Measurements from ENCODE around the gene SORCS2.

SORCS2 gene

DNA sequence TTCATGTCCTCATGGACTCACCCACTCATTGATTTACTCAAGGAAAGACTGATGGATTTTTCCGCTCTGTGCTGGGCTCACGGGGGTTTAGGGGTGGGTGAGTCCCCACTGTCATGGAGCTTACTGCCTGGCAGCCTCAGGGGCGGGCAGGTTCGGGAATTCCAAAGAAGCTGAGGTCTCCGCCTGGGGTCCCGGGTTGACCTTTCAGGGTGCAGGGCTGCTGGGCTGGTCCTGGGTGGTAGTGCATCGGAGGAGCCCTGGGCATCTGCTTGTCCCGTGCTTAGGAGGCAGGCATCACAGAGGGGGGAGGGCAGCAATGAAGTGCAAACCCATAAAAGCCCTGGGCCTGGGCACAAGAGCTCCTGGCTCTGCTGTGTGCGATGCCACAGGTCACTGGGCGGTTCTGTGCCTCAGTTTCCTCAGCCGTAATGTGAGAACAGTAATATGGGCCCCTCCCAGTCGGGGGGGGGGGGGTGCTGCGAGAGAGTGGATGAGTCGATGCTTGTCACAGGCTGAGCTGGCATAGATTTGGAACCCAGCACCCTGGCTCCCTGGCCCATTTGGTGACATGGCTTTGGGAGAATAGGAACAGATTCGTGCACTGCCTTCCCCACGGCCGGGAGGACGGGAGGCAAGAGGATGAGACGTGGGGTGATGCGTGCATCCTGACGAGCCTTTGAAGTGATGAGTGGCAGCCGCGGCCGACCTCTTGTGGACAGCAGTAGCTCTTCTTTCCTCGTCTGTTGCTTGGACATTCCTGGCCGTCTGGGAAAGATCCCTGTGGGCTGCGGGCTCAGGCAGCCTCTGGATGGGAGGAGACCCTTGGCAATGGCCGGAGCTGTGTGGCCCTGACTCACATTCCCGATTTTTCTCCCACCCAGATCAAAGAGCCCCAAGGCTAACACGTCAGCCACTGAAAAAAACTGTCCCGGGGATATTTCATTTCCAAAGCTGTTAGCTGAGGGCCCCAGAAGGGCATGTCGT lies 200.4 kb downstream of the SORCS2 start:
- DNase-seq (ENCODE audit: low read depth, low spot score), result no peak

- no peak for DNase-seq (ENCODE audit: low read depth, low spot score)
These were observed 201.6 kb downstream of the SORCS2 start for GRCh38 chr4:7393601-7394575.

DNA sequence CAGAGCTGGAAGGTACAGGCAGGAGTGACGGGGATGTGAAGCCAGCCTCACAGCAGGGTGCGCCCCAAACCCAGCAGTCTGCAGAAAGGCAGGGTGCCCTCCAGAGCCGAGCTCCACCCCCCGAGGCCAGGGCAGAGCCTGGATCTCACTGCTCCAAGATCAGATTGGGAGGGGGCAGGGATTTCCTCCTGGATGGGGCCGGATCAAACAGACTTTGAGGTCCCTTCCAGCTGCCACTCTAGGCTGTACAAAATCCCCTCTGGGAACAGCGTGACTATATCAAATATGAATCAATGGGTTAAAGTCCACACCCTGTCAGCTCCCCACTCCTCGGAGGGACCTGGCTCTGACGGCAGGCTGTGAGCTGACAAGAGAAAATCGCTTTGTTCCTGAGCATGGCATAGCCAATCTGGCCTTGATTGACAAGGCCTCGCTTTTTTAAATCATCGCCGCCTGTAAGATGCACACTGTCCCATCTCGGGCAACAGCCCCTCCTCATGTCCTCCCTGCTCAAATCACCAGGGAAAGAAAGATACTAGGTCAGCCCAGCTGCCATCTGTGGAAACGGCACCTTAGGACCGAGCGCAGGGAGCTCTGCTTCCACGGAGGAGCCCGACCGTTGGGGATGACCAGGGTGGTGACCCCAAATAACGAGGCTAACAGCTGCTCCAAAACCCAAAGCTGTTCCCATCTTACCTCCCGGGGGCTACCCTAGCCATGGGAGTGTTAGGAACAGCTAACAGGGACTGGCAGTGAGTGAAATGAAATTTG lies 202.5 kb downstream of the SORCS2 start:
- DNase-seq (ENCODE audit: low read depth, low spot score), result no peak

DNA sequence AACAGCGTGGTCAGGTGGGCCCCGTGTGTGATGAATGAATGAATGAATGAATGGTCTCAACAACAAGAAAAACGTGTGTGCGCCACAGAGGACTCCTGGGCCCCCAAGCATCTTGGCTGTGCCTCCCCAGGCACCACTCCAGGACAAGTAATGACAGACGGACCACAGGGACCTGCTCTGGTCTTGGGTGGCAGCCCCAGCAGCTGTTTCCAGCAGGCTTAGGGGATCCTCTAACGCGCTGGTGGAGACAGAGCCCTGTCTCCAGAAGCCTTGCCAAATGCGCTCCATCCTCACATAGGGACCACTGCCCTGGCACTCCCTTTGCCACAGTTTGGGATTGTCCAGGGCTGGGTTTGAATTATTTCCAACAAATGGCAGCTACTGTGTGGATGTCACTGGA lies 203.3 kb downstream of the SORCS2 start:
- no peak for DNase-seq (ENCODE audit: low read depth, low spot score)

DNA sequence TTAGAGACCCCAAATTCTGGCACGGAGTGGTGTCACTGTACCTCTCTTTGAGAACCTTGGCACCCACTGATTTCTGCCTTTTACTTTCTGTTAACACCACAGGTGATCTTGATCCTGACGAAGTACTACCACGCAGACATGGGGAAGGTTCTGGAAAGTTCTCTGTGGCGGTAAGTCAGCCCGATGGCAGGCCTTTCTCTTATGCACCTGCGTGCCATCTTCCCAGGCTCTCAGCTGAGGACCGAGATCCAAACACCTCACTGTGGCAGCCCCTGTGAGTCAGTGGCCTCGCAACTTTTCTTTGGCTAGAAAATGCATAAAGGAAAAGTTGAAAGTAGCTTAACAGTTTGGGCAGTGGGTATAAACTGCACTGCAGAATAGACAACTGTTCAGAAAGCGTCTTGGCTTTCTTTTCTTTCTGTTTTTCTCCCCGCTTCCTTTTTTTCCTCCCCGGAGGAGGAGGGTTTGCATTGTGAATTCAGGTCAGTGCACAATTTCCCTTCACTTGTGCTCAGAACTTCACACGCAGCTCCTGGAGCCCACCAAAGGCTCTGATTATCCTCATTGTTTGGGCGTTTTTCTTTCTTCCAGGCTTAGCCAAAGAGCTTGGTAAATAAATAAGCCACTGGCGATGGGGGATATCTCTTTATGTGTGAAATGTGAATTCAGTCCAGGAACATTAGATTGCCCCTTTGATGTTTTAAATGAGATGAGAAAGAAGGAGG lies 204.0 kb downstream of the SORCS2 start:
- DNase-seq (ENCODE audit: low read depth, low spot score), result no peak

DNA sequence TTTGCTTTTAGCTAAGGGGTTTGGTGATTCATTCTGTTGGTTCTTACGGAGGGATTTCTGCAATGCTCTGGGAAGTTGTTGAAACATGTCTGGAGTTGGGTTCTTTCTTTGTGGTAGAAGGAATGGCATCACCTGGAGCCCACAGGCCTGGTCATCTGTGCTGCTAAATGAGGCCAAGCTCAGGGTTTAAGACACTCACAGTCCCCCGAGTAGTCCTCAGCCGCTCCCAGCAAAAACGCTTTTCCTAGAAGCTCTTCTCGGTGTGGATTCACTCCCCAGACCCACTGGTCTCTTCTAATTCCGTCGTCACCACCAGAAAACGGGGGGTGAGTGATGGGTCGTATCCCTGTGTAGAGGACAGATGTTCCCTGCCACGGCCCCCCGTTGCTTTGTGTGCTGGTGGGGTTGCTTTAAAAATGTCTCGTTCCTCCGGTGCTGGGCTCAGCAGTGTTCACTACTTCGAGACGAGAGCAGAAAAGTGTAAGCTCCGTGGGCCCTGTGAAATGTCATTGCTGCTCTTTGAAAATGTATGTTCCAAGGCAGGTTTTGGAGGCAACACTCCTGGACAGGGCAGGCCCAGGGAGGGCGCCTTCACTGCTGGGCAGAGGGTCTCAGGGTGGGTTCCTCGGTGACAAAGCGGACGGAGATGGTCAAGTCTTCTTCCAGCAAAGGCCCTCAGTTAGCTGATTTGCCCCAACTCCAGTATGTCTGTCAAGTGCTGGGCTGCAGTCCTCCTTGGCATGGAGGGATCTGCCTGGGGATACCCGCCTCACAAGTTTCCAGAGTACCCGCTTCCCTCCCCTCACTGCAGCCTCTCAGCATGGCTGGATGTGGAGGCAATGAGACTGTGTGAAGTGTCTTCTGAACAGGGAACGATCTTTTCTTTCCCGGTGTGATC lies 205.1 kb downstream of the SORCS2 start:
- DNase-seq (ENCODE audit: low read depth, low spot score), result no peak

- no peak for DNase-seq (ENCODE audit: low read depth, low spot score)
These were observed 205.7 kb downstream of the SORCS2 start for GRCh38 chr4:7398104-7398423.

DNA sequence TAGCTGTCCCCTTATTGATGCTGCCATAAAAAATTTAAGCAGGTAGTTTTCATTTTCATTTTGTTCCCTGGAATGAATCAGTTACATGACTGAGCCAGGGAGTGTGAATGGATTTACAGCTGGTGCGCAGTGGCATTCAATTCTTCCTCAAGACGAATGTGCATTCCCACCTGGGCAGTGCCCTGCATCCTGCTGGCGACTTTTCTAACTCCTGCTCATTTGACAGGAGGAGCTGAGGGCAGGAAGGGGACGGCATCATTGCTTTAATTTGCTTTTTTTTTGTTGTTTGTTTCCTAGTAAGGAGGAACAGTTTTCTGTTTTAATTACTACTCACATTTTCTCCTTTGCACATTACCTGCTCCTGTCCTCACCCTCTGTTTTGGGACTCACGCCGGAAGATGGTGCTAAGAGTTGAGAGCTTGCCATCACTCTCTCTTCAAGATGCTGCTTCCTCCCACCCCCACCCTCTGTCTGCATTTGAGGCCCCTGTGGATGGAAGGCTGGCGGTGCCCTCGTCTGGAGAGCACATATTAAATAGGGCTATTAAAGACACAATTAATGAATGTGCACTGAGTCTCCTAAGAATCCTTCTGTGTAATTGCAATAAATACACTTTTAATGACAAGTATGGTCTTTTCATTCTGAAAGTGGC lies 206.6 kb downstream of the SORCS2 start:
- no peak for DNase-seq (ENCODE audit: low read depth, low spot score)

DNA sequence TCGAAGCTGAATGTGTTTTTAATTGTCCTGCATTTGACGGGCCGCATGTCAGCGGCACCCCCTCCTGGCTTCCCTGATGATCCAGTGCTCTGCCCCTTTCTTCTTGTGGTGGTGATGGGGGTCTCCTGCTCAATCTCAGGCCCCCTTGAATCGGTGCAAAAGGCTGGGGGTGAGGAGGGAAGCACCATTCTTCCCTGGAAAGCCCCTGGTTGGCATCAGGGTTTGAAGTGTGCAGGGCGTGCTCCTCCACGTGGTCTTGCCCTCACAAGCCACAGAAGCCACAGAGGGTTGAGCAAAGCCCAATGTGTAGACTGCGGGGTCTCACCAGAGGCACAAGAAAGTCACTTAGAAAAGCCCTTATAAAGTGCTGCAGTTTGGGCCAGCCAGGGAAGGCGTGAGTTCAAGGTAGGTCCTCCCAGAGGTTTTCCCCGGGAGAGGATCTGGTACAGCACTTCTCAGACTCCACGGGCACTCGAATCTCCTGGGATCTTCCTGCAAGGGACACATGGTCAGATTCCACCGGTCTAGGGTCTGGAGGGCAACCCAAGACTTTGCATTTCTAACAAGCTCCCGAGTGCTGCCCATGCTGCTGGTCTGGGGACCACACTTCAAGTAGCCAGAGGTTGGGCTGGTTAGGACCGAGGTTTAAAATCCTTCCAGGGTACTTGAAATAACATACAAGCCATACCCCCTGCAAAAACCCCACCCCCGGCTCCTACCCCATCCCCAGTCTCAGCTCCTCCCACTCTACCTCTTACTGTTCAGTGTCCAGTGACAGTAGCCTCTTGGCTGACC lies 207.3 kb downstream of the SORCS2 start:
- DNase-seq (ENCODE audit: low read depth, low spot score), result no peak

DNA sequence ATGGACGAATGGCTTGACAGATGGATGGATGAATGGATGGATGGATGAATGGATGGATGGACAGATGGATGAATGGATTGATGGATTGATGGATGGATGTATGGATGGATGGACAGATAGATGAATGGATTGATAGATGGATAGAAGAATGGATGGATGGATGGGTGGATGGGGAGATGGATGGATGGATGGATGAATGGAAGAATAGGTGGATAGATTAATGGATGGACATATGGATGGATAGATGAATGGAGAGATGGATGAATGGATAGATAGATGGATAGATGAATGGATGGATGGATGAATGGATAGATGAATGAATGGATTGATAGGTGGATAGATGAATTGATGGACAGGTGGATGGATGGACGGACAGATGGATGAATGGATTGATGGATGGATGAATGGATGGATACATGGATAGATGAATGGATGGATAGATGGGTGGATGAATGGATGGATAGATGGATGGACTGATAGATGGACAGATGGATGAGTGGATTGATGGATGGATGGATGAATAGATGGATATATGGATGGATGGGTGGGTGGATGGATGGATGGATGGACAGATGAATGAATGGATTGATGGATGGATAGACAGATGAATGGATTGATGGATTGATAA lies 208.4 kb downstream of the SORCS2 start:
- no peak for DNase-seq (ENCODE audit: low read depth, low spot score)

GRCh38 chr4:7402526-7402925 lies 210.2 kb downstream of the SORCS2 start:
- no peak for DNase-seq (ENCODE audit: low read depth, low spot score)

DNA sequence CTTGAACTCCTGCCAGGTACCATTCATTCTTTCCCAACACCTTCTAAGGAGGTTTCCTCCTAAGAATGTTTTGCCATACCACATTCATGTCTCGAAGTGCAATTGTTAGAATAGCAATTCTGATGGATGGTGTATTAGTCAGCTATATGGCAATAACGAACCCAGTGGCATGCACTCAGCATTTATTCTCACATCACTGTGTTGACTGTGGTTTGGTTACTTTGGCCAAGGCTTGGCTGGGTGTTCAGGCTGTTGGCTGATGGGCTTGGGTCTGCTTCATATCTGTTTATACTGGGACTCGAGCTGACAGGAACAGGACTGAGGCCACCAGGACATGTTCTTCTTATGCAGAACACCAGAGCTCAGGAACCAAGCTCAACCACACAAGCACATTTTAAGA lies 210.7 kb downstream of the SORCS2 start:
- no peak for DNase-seq (ENCODE audit: low read depth, low spot score)

GRCh38 chr4:7408166-7408565 lies 215.8 kb downstream of the SORCS2 start:
- DNase-seq (ENCODE audit: low read depth, low spot score), result no peak

DNA sequence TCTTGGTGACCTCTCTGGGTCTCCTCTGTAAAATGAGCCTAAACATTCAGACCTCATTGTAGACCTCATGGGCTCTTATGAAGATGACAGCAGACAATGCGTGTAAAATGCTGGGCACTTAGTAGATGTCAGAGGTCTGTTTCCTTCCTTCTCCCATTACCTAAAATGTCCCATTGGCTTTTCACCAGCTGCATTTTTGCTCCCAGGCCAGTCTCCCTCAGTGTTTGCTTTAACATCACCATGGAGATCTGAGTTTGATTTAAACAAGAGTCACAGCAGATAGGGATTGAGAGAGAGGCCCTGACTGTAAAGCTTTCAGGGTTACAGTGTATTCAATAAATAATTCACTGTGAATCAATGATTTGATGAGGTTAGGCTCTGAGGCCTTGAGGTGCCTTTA lies 218.1 kb downstream of the SORCS2 start:
- no peak for DNase-seq (ENCODE audit: low read depth, low spot score)

DNA sequence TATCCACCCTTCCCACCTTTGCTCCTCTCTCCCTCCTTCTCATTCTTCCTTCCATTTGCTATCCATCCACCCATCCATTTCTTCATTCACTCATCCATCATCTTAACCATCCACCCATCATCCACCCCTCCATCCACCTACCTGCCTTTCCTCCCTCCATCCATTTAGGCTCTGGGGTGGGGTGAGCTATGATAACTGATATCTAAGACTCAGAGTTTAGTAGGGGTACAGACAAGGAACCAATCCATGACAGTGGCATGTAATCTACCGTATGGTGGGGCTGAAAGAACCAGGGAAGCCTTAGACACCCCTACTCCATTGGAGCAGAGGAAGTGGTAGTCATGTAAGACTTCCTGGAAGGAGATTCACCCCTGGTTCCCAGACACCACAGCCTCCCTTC lies 219.2 kb downstream of the SORCS2 start:
- no peak for DNase-seq (ENCODE audit: low read depth, low spot score)

GRCh38 chr4:7411896-7412553 lies 219.7 kb downstream of the SORCS2 start:
- DNase-seq (ENCODE audit: low read depth, low spot score), result no peak

GRCh38 chr4:7412554-7412912 lies 220.2 kb downstream of the SORCS2 start:
- DNase-seq (ENCODE audit: low read depth, low spot score), result no peak

DNA sequence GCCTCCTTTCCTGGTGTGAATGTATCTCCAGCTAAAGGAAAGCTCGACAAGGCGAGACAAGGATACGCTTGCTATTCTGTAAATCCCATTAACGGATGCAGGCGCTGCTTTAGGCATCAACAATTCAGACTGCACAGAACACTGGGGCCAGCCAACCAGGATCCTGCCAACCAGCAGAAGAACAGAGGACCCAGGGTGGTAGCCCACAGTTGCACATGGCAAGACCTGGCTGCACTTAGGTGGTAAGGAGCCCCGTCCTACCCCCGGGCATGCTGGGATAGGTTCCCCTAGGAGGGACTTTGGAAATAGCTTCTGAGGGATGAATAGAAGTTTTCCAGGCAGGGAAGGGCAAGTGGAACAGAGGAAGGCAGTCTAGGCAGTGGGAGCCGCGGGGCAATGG lies 221.7 kb downstream of the SORCS2 start:
- no peak for DNase-seq (ENCODE audit: low read depth, low spot score)

Data from iPS DF 19.7 (cell line).